Brain pericyte (primary cell): ENCODE data around the gene TOX2.

Experiments used
- DNase-seq: peaks from one replicate; pipeline ENCODE4 v3.0.0-alpha.2; 2012; ENCODE audit warnings: low read depth, low spot score

TOX2 gene

GRCh38 chr20:43916073-43916880 lies 1.6 kb downstream of the TOX2 start:
- no peak for DNase-seq

GRCh38 chr20:43916881-43917371 lies 2.3 kb downstream of the TOX2 start:
- DNase-seq = no peak

- DNase-seq = no peak
Measured at GRCh38 chr20:43917380-43917779, 2.7 kb downstream of the TOX2 start.

GRCh38 chr20:43919686-43920403 lies 5.2 kb downstream of the TOX2 start:
- DNase-seq = no peak

- no peak for DNase-seq
Measured at GRCh38 chr20:43920797-43921196, 6.1 kb downstream of the TOX2 start.

GRCh38 chr20:43921227-43921780 lies 6.7 kb downstream of the TOX2 start:
- no peak for DNase-seq

- no peak for DNase-seq
Measured at GRCh38 chr20:43922614-43923013, 8.0 kb downstream of the TOX2 start.

GRCh38 chr20:43923322-43923721 lies 8.7 kb downstream of the TOX2 start:
- DNase-seq = no peak

GRCh38 chr20:43923917-43924316 lies 9.3 kb downstream of the TOX2 start:
- no peak for DNase-seq

GRCh38 chr20:43925215-43925614 lies 10.6 kb downstream of the TOX2 start:
- no peak for DNase-seq

- DNase-seq = no peak
Measured at GRCh38 chr20:43925801-43926200, 11.1 kb downstream of the TOX2 start.

- no peak for DNase-seq
Measured at GRCh38 chr20:43926287-43927050, 11.8 kb downstream of the TOX2 start.

- DNase-seq = no peak
Measured at GRCh38 chr20:43931976-43932375, 17.3 kb downstream of the TOX2 start.

GRCh38 chr20:43934833-43935232 lies 20.2 kb downstream of the TOX2 start:
- DNase-seq = no peak

GRCh38 chr20:43936104-43936770 lies 21.6 kb downstream of the TOX2 start:
- DNase-seq = no peak

- no peak for DNase-seq
Measured at GRCh38 chr20:43936805-43937204, 22.2 kb downstream of the TOX2 start.

- no peak for DNase-seq
Measured at GRCh38 chr20:43937591-43937990, 22.9 kb downstream of the TOX2 start.

GRCh38 chr20:43938017-43938655 lies 23.5 kb downstream of the TOX2 start:
- no peak for DNase-seq

GRCh38 chr20:43938932-43939761 lies 24.5 kb downstream of the TOX2 start:
- DNase-seq = peak; percentile 52

- DNase-seq = no peak
Measured at GRCh38 chr20:43939762-43940121, 25.1 kb downstream of the TOX2 start.
